ENCODE data around the gene CAB39L. TPM values are rescaled to one million over a fixed set of nuclear protein-coding genes. Genes with fewer than 3 reads are reported as not detected.

The CAB39L gene
- total and polyA plus RNA-seq, 2 of the 13 experiments (the other 11 are each of a cell fraction or from before 2014, with no cell fraction given) = 3.1 to 6.1 TPM

- 0 out of 2 replicates have a peak, but pooled peaks have one; percentile 23 for TF ChIP-seq RCOR2 (CRISPR knock-in tag; IDR thresholded peaks at IDR 0.05)
- TF ChIP-seq NPAS2 (CRISPR knock-in tag; IDR thresholded peaks at IDR 0.05; ENCODE audit: borderline replicate concordance) = no peak
- peak; percentile 21; the same call in 1 of the 2 replicates for TF ChIP-seq DRAP1 (CRISPR knock-in tag; IDR thresholded peaks at IDR 0.05)
- no peak; the same call in 1 of the 2 replicates for TF ChIP-seq TGIF2 (CRISPR knock-in tag; IDR thresholded peaks at IDR 0.05)
- TF ChIP-seq THAP11 (CRISPR knock-in tag; IDR thresholded peaks at IDR 0.05) = 0 out of 2 replicates have a peak, but pooled peaks have one; percentile 18
- TF ChIP-seq NFYC (CRISPR knock-in tag; IDR thresholded peaks at IDR 0.05) = no peak
- no peak for TF ChIP-seq ADNP (CRISPR knock-in tag; IDR thresholded peaks at IDR 0.05)
- no peak for TF ChIP-seq POGK (CRISPR knock-in tag; conservative IDR thresholded peaks at IDR 0.05)
- TF ChIP-seq POLR2G (IDR thresholded peaks at IDR 0.05; ENCODE audit: low read depth, low read length) = no peak
- no peak for TF ChIP-seq ZNF672 (CRISPR knock-in tag; IDR thresholded peaks at IDR 0.05)
- no peak for TF ChIP-seq GPN1 (CRISPR knock-in tag; IDR thresholded peaks at IDR 0.05; ENCODE audit: borderline replicate concordance)
- 0 out of 2 replicates have a peak, but pooled peaks have one; percentile 27 for TF ChIP-seq MIXL1 (CRISPR knock-in tag; IDR thresholded peaks at IDR 0.05)
- TF ChIP-seq FOXA3 (CRISPR knock-in tag; IDR thresholded peaks at IDR 0.05) = peak; percentile 62
- no peak for TF ChIP-seq CREB1 (IDR thresholded peaks at IDR 0.05)
- no peak for TF ChIP-seq CREB1 (CRISPR knock-in tag; IDR thresholded peaks at IDR 0.05)
- 0 out of 2 replicates have a peak, but pooled peaks have one; percentile 14 for TF ChIP-seq ZMYM4 (CRISPR knock-in tag; IDR thresholded peaks at IDR 0.05)
- 0 out of 2 replicates have a peak, but pooled peaks have one; percentile 17 for TF ChIP-seq BCL6 (CRISPR knock-in tag; IDR thresholded peaks at IDR 0.05)
- no peak for TF ChIP-seq ZBTB39 (CRISPR knock-in tag; IDR thresholded peaks at IDR 0.05)
- TF ChIP-seq NR2C2 (CRISPR knock-in tag; IDR thresholded peaks at IDR 0.05; ENCODE audit: borderline replicate concordance) = no peak
- TF ChIP-seq ETS1 (CRISPR knock-in tag; IDR thresholded peaks at IDR 0.05) = no peak
- peak; percentile 49 for TF ChIP-seq ZNF687 (CRISPR knock-in tag; IDR thresholded peaks at IDR 0.05)
These were observed 135.6 kb downstream of the CAB39L start (continued) for GRCh38 chr13:49308097-49308875.

All from HepG2 (cell line).